Testis (tissue), 2 donors: ENCODE data around the gene CAMK2D.

ENCODE experiments used
- POLR2A ChIP-seq: fragments of 450-650 bp; IDR thresholded peaks from one replicate; pipeline ENCODE4 v1.6.1; 2017; ENCODE audit warnings: antibody characterized with exemption, mild to moderate bottlenecking, moderate library complexity
- TF ChIP-seq, protein P1 (sequence below), 3 experiments: fragments of 450-650 bp in 2 of 3; fragments of 200-600 bp in 1 of 3; sonication (generic) in 1 of 3; IDR thresholded peaks; one replicate each; pipeline ENCODE4 v1.5.1; 2016 to 2019; ENCODE audit warnings: antibody characterized with exemption in 3 of 3, mild to moderate bottlenecking in 2 of 3, moderate library complexity in 1 of 3

DNA sequence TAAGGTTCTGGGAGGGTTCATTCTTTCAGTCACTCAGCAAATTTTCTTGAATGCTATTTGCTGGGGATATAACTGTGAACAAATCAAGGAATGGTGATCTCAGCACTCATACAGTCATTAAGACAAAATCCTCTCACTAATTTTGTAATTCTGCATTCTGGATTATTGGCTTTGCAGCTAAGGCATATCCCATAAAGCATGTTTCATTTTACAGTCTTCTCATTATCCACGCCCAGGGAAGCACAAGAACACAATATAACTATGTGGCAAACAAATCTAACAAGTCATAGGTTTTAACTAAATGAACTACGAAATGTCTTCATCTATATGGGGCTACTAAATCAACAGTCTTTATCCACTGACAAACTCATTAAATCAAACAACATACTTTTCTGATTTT, 139.9 kb downstream of the CAMK2D start:
- TF ChIP-seq, protein P1, sequence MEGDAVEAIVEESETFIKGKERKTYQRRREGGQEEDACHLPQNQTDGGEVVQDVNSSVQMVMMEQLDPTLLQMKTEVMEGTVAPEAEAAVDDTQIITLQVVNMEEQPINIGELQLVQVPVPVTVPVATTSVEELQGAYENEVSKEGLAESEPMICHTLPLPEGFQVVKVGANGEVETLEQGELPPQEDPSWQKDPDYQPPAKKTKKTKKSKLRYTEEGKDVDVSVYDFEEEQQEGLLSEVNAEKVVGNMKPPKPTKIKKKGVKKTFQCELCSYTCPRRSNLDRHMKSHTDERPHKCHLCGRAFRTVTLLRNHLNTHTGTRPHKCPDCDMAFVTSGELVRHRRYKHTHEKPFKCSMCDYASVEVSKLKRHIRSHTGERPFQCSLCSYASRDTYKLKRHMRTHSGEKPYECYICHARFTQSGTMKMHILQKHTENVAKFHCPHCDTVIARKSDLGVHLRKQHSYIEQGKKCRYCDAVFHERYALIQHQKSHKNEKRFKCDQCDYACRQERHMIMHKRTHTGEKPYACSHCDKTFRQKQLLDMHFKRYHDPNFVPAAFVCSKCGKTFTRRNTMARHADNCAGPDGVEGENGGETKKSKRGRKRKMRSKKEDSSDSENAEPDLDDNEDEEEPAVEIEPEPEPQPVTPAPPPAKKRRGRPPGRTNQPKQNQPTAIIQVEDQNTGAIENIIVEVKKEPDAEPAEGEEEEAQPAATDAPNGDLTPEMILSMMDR (IDR thresholded peaks at IDR 0.05) = no peak
- no peak for TF ChIP-seq POLR2A
